ENCODE measurements around the gene CHGA. TPM values are rescaled to one million over a fixed set of nuclear protein-coding genes. Genes with fewer than 3 reads are reported as not detected.
A peak's percentile ranks its signal among the peaks of the same experiment; 100 is the strongest.

CHGA gene
- total RNA-seq, 1 donor from 2014 or later = 0.20 TPM

DNA sequence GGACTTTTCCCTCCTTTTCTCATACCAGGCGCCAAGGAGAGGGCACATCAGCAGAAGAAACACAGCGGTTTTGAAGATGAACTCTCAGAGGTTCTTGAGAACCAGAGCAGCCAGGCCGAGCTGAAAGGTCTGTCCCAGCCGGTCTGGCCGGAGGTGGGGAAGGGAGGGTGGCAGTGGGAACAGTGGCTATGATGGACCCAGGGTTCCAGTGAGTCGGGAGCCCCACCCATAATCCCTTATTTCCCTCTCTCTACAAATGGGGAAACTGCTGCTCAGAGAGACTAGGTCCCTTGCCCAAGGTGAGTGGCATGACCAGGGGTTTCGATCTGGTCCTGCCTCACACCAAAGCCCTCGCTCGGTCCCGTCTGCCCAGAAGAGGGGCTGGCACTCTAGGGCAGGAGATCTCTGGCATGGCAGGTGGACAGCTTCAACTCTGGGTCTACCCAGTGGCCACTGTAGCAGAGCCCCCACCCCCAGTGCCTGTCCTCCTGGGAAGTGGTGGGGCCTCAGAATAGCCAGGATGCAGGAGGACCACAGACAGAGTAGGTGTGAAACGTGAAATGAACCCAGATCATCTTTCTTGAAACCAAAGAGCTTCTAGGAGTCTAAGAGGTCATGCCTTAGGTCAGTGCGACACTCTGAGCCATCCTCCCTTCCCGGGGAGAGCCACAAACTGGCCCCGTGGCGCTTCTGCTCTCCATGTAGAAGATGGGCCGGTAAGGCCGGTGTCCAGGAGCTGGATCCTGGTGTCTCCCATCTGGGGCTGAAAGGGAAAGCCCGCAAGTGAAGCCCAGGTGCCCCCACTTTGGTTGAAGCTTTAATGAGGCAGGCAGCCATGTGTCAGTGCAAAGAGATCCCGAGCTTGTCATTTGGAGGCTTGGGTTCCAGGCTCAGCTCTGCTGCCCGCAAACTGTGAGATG, 7.0 kb downstream of the CHGA start:
- no peak for ATAC-seq
- no peak for DNase-seq (ENCODE audit: low spot score)

DNA sequence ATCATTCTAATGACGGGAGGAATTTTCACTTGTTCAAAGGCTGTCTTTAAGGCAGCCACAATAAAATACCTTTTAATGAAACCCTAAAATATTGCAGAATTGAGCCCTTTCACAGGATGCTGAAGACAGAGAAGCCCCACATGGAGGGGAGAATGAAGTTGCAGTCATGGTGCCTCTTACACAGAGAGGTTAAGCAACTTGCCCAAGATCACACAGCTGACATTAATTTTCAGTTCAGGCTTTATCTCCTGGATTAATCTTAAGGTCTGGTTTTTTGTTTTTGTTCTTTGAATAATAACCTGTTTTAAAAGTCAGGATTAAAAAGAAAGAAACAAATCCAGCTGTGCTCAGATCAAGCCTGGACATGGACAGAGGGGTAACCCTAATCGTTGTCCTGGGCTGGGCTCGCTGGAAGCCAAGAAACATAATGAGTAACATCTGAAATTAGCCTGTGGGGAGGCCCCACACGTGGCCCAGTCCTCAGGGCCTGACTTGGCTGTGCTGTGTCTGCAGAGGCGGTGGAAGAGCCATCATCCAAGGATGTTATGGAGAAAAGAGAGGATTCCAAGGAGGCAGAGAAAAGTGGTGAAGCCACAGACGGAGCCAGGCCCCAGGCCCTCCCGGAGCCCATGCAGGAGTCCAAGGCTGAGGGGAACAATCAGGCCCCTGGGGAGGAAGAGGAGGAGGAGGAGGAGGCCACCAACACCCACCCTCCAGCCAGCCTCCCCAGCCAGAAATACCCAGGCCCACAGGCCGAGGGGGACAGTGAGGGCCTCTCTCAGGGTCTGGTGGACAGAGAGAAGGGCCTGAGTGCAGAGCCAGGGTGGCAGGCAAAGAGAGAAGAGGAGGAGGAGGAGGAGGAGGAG, 8.0 kb downstream of the CHGA start:
- DNase-seq (ENCODE audit: low spot score) = no peak
- no peak for ATAC-seq

DNA sequence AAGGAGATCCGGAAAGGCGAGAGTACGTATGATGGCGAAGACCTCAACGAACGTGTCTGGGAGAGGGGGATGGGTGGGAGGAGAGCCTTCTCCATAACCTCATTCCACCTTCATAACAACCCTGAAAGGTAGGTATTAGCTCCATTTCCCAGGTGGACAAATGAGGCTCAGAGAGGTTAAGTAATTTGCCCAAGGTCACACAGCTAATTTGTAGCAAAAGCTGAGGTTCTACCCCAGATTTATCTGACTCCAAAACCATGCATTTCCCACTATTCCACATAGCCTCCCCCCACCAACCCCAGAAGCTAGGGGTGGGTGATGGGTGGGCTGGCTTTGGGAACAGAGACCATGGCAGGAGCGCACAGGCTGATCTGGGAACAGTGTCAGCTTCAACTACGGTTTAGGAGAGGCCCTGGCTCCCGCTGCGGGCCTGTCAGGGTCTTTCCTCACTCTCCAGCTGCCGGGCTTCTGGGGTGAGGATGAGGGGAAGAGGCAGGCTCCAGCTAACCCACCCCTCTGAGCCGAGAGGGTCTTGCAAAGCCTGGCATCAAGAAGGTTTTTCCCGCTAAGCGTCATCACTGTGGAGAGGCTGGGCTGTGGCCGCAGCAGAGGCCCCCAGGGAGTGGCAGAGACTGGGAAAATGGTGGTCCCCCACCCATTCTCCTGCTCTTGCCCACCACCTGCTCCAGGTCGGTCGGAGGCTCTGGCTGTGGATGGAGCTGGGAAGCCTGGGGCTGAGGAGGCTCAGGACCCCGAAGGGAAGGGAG, 8.9 kb downstream of the CHGA start:
- DNase-seq (ENCODE audit: low spot score) = no peak
- no peak for ATAC-seq

DNA sequence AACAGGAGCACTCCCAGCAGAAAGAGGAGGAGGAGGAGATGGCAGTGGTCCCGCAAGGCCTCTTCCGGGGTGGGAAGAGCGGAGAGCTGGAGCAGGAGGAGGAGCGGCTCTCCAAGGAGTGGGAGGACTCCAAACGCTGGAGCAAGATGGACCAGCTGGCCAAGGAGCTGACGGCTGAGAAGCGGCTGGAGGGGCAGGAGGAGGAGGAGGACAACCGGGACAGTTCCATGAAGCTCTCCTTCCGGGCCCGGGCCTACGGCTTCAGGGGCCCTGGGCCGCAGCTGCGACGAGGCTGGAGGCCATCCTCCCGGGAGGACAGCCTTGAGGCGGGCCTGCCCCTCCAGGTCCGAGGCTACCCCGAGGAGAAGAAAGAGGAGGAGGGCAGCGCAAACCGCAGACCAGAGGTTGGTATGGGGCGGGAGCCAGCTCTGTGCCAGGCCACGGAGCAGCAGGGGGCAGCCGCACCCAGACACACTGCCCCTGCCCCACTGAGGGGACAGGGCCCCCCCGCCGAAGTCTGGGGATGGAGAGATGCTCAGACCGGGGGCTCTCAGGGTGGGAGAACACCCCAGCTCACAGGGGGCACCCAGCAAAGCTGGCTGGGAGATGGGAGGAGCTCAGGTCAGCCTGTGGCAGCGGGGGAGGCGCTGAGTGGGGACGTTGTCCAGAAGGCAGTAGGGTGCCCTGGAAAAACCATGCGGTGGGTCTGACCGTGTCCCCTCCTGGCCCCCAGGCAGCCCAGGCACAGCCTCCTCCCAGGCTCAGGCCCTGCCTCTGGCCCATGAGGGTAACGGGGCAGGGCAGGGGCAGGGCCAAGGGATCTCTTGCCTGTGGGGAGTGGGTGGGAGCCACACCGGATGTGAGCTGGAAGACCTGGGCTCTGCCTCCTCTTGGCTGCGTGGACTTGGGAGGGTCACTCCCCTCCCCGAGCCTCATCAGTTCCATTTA, 9.8 kb downstream of the CHGA start:
- no peak for ATAC-seq
- no peak for DNase-seq (ENCODE audit: low spot score)

DNA sequence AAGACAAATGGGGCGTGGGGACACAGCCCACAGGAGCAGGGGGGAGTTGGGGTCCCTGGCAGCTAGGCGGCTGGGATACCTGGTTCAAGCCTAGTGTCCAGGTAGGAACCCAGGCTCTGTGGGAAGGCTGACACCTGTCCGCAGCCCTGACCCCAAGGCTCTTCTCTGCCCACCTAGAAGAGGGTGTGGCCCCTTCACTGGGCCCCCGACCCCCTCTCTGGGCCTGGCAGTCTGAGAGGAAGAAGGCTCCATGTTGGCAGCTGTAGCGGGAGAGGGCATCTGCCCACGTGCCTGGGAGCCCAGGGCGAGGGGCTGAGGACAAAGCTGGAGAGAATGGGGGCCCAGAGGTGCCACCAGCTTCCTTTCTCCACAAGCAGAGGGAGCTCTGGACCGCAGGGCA, 10.5 kb downstream of the CHGA start:
- DNase-seq (ENCODE audit: low spot score) (no peak), ATAC-seq (no peak)

DNA sequence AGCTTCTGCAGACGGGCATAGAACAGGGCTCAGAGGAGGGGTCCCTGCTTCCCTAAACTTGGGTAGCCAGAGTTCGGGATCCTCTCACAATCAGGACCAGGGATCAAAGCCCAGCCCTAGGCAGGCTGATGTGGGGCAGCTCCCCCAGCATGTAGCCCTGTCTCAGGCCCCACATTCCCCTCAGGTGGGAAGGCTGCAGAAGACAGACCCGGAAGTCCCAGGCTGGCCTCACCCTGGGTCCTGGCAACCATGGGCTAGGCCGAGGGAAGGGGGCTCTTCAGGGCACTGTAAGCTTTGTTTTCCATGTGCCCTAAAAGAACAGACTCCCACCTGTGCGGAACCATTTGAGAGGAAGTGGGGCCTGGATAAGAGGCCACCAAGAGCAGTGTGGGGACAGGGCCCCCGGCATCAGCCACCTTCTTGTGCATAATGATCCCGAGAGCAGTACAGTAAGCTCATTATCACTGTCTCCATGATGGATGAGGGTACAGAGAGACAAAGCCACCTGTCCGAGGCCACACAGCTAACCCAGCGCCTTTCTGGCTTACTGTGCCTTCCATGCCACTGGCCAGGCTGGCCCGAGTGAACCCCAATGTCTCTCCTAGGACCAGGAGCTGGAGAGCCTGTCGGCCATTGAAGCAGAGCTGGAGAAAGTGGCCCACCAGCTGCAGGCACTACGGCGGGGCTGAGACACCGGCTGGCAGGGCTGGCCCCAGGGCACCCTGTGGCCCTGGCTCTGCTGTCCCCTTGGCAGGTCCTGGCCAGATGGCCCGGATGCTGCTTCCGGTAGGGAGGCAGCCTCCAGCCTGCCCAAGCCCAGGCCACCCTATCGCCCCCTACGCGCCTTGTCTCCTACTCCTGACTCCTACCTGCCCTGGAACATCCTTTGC, 11.5 kb downstream of the CHGA start:
- ATAC-seq = no peak
- DNase-seq (ENCODE audit: low spot score) = no peak

DNA sequence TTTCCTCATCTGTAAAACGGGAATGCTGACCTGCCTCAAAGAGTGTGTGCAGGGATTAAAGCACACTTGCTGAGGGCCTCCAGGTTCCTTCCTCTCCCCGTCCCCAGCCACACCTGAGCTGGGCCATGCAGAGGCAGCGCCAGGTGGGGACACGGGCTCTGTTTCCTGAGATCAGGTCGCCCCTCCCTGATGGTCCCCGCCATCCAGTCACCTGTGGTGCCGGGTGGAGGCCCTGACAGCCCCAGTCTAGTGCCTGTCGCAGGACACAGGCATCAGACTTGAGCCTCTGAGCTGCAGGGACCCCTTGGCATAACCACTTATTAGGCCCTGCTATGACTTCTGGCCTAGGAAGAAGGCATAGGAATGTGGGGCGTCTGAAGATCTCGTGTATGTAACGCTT, 12.5 kb downstream of the CHGA start:
- ATAC-seq = no peak
- no peak for DNase-seq (ENCODE audit: low spot score)

DNA sequence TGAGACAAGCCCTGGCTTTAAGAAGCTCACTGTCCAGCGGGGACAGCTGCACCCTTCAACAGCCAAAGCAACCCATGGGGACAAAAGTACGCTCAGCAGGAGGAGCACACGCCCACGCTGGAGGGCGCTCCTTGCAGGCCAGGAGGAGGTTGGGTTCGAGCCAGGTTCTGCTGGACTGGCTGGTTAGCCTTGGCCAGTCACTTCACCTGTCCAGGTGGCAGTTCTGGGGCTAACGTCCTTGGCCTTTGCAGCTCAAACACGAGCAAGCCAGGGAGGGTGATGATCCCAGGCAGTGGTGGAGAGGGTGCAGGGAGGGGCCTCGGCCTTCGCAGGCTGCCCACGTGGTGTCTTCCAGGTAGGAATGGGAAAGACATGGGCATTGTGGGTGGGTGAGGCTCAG, 13.1 kb downstream of the CHGA start:
- ATAC-seq (peak; percentile 2), DNase-seq (ENCODE audit: low spot score) (no peak)

DNA sequence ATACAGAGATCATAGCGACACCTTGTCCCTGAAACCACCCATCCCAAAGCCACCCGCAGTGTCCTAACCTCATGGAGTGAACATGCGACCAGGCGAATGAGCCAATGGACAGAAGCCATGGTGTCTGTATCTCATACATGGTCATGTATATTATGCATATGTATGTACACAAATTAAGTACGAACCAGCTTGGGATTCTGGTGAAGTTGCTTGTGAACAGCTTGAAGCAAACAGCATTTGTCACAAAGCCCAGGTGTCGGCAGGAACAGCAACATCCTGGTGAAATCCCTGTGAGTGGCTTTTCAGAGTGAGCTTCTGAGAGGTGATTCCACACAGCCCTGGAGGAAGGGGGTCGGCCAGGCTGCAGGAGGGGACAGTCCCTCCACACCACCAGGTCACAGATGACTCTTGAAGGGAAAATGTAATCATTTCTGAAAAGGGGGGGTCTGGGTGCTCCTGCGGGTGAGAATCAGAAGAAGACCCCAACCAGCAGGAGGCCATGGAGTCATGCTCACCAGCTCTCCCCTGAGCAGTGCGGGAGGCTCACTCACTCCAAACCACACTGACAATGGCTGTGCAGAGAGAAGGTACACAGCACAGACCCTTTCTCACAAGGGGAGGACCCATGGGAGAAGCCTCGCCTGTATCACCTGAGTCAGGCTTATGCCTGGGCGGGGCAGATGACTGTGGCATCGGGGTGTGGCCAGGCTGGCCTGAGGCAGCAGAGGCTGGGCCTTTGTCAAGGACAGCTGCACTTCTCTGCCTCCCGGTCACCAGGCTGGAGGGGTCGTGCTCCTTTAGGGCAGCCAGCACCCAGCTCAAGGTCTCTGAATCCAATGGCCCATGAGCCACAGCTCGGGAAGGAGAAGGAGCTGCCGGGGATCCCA, 14.3 kb downstream of the CHGA start:
- DNase-seq (ENCODE audit: low spot score) (no peak), ATAC-seq (no peak)

DNA sequence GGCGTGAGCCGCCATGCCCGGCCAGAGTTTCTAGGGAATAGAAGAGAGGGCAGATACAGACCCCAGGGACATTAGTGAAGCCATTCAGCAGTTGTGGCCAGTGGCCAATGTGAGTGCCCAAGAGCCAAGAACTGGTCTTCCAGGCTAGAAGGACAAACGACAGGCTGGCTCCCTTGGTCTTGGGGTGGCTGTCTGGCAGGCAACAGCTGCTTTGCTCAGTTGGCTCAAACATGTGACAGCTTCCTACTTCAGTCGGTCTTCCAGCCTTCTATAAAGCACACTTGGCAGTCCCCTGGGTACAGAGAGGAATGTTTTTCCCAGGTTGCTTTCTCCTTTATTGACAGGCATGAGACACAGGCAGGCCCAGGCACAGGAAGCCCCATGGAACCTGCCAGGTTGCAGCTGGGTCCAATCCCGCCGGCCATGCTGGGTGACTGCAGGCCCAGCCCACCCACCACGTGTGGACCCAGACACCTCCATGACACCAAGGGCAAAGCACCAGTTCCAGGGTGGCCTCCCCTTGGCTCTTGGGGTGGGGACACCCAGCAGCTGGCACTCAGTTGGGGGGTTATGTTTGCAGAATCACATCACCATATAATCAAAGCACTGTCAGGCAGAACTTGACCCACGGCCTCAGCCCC, 15.4 kb downstream of the CHGA start:
- DNase-seq (ENCODE audit: low spot score) = no peak

DNA sequence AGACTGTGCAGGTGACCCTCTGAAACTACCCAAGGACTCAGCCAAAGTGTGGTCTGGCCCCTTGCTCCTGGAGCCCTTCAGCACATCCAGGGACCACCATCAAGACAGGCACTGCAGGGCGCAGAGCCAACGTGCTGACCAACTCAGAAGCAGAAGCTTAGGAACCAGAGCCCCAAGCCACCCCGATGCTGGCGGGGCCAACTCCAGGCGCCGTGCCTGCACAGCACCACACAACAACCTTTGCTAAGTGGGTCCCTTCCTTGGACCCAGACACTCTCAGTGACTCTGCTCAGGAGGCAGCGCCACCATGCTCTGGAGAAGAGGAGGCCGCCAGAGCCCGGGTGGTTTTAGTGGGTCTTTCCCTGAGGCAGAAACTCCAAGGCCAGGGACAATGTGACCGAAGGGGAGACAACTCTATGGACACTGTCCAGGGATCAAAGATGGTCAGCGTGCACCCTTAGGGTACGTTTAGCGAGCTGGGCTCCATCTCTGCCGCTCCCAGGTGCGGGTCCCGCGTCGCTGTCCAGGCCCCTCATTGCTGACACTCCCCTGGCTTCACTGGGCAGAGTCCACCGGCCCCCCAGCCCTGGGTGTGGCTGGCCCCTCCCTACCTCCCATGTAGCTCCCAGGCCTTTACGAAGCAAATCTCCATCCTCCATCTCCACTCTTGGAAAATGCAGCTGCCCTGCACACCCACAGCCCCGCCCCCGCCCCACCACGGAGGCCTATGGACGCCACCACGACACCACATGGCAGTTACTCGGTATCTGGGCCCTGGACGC, 16.1 kb downstream of the CHGA start:
- DNase-seq (ENCODE audit: low spot score) (no peak), ATAC-seq (peak; percentile 20)

More for the DNA sequence above, 15.4 kb downstream of the CHGA start:
- ATAC-seq = no peak

DNA sequence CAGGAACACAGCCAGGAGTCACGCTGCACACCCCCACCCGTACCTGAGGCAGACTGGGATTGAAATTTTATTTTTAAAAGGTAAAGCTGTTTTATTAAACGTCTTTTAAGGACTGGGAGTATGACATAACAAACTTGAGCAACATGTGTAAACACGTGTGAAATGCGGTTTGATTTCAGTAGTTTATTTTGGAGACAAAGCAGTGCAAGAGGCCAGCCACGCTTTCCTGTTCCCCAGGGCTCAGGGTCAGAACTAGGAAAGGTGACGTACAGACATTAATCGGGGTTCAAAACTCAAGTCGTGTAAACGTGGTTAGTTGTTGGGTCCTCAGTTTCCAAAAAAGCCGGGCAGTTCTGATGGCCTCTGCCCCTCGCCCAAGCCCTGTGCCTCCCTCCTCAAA, 16.7 kb downstream of the CHGA start:
- ATAC-seq (peak; percentile 57), DNase-seq (ENCODE audit: low spot score) (peak; percentile 64)

DNA sequence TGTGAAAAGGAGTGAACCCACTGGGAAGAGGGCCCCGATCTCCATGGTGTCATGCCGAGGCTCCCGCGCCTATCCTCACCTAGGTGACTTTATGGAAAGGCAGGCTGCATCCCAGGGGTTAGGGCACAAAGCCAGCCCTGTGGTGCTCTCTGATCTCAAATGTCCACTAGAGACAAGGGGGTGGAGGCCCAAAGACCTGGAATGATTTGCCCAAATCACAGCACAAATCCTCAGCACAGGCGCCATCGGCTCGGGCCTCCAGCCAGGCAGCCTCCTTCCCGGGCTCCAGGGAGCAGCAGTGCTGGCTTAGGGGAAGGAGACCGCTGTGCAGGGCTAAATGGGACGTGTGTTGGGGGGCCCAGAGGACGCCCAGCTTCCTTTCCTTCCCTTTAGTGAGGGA, 17.6 kb downstream of the CHGA start:
- DNase-seq (ENCODE audit: low spot score) = peak; percentile 78

DNA sequence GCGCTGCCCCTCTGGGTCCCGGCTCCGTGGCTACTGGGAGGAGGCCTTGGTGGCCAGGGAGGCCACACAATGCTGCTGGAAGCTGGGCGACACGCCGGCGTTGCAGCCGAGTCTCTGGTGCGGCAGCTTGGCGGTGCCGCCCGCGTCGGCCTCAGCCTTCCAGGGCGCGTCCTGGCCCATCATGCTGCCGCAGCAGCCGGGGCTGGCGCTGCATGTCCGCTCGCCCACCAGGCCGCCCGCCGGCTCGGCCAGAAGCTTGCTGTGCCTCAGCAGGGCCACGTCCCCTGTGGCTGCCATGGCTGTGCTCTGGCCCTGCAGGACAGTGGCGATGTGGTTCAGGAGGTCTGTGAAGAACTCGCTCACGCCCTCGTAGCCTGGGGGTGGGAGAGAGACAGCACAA, 18.6 kb downstream of the CHGA start:
- no peak for ATAC-seq
- DNase-seq (ENCODE audit: low spot score) = no peak

More for the DNA sequence above, 17.6 kb downstream of the CHGA start:
- ATAC-seq = peak; percentile 74

DNA sequence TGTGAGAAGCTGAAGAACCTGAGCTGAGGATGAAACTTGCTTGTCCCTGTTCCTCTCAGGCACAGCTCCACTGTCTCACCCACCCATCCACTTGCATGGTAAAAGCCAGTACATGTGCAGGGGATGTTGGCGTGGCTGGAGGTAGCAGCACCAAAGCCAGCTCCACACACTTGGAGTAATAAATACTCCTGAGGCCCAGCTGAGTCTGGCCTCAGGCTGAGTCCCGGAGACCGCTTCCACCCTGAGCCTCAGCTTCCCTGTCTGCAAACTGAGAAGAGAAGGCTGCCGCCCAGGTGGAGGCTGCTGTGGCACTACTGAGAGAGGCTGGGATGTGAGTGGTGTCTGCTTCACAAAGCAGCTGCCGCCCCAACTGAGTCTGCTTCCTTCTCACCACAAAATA, 19.2 kb downstream of the CHGA start:
- ATAC-seq = no peak
- no peak for DNase-seq (ENCODE audit: low spot score)

DNA sequence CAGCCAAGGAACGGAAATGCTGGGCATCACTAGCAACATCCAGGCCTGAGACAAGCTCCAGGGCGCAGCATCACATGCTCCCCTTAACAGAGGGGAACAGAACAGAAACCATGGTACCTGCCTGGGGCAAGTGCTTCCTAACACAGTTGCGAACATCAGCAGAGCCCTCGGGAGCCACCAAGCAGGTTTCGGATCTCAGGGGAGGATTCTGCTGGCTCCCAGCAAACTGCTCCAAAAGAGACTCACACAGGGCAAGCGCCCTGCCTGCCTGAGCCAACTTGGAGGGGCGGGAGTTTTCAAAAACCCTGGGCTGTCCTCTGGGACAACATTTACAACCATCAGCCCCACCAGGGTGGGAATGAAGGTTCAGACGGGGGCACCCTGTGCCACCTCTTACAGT, 19.6 kb downstream of the CHGA start:
- DNase-seq (ENCODE audit: low spot score) (no peak), ATAC-seq (no peak)

Measured in left lobe of liver (tissue), 2 donors.